DMS114 treated with DMSO at 0.1 percent for 48 hours (cell line): ENCODE results near the gene LRRC4C.

Experiments
- DNase-seq: peaks from one replicate; lab custom pipeline; 2025; ENCODE audit not compliant: unreplicated experiment; lab: John Stamatoyannopoulos, UW

Gene LRRC4C

DNA sequence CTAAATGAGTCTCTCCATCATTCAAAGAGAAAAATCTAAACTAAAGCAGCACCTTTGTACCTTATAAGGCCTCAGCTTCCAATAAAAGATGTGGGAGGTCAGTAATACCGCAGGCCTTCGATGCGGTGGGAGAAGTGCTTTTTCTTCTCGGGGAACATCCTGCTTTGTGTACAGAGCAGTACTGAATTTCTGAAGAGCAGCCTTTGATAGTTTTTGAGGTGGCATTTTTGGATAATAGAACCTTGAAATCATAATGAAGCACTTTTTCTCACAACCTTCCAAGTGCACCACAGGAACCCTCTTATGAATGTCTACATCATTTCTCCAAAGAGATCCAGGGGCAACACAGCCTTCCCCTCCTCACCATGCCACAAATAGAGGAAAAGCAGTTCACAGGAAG, 39.6 kb downstream of the LRRC4C start:
- no peak for DNase-seq

DNA sequence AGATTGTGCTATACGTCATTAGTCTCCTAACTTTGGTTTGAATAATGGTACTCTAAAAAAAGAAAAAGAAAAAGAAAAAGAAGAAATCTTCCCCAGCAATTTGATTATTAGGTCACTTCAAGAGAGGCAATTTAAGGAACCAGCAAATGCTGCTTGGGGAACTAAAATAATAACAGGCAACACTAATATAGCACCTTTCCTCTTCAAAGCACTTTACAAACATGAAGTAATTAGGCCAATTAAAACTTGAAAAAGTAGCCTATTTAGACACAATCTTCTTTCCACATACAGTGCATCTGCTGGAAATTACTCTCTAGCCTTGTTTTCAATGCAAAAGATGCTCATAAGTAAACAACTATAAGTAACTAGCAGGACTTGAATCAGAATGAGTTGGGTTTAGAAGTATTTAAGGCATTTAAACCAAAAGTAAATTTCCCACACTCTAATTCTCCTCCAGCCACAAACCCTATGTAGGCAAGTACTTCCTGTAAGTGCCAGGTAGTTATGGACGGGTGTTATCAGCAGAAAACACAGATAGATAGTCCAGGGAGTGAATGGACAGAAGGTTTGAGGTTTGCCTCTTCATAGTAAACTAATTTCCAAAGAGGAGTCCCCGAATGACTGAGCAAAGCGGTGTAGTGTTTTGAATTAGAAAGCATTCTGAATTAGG, 44.5 kb downstream of the LRRC4C start:
- no peak for DNase-seq

DNA sequence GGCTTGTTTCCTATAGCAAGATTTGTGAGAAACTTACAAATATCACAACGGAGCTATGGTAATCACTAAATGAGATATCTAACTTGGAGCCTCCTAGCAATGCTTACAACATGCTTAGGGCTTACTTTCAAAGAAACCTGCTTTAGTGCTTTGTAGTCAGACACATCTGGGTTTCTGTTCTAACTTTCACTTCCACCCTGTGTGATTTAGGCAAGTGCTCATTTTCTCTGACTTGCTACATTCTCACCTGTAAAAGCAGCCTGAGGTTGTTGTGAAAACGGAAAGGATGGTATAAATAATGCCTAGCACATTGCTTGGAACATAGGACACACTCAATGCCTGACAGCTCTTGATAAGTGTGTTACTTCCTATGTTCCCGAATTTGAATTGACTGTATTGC, 45.6 kb downstream of the LRRC4C start:
- DNase-seq, result no peak

DNA sequence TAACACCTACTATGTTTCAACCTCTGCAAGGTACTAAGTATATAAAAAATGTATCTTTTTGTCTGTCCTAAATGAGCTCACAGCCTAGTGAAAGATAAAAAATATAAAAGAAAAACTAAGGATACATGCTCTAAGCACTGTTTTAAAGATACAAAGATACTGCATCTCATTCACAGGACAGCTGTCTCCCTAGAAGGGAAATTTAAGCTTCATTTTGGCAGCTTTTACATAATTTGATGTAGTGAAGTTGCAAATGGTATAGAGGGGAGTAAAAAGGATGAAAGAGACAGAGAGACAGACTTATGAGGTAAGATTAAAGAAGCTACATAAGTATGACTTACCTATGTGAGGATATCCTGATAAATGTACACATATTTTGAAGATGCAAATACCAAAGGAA, 53.6 kb downstream of the LRRC4C start:
- DNase-seq, result no peak

DNA sequence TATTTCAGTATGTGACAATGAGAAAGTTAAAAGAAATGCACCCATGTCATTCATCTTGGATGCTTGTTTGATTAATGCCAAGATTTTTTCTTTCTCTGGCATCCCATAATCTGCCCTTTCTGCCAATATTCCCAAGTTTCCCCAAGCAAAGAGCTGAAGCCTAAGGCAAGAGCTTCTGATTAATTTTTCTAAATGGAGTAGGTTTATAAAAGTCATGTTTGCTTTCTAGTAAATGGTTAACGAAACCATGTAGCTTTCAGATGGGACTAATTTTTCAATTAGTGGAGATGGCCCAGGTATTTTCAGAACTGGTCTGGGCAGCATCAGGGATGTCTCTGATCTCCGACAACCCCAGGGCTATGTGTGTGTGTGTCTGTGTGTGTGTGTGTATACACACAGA, 55.3 kb downstream of the LRRC4C start:
- no peak for DNase-seq

DNA sequence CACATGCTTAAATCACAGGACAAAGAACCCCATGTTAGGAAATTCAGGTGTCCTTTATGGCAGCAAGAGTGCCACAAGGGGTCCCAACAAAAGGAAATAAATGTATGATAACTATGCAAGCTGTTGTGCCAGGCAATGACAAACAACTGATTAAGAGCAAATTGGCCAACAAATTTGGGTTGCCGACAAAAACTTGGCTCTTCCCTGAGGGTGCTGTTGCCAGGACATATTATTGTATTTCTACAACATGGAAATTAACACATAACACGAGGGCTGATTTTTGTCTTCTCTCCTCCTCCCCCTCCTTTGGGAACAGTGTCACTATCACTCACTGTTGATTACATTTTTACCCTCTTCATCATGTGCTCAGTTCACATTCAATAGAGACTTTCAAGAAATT, 56.0 kb downstream of the LRRC4C start:
- no peak for DNase-seq

DNA sequence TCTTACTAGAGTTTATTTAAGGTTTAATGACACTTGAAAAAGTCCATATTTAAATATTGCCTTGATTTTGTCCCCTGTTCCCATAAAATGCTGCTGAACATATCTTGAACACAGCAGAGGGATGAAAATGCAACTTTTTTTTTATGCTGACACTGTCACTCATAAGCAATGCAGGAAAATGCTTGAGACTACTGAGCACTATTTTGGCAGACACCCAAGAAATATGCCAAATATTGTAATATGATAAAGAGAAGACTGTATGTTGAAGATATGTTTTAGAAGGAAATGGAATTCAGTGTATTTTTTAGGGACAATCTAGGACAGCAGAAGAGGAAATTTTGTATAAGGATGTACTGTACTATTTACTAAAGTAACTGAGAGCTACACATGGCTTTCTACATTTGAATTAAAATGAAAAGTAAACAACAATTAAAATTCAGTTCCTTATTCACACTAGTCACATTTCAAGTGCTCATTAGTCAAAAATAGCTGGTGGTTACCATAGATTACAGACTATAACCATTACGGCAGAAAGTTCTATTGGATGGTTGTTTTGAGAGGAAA, 58.6 kb downstream of the LRRC4C start:
- DNase-seq, result no peak

DNA sequence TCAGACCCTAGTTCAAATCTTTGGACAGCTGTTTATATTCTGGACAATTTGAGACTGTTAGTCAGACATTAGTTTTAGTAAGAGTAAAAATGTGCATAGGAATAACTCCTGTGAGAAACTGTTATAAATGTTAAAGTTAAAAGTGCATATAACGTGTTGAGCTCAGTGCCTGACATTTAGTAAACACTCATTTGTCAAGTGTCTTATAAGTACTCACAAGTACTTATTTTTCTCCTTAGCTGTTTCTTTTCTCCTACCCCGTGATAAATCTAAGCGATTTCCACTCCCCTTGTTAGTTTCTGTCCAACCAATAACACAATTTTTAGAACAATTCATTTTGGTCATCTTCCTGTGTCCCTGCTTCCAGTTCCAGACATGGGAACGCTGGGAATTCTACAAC, 59.3 kb downstream of the LRRC4C start:
- DNase-seq, result no peak

DNA sequence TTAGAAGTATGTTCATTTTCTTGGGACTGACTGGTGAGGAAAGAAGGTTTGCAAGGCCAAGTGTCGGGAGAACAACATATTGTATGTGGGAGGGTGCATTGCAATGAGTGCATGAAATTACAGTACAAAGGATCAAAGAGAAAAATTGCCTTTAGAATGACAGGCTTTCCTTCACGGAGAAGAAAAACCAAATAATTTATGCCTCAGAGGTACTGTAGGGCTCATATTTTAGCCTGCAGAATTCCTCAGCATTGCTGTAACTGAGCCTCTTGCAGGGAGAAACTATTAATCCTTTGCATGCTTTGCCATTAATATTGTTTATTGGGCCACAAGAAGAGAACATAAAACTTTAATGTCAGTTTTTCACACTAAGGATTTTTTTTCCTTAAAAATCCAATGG, 60.1 kb downstream of the LRRC4C start:
- no peak for DNase-seq

DNA sequence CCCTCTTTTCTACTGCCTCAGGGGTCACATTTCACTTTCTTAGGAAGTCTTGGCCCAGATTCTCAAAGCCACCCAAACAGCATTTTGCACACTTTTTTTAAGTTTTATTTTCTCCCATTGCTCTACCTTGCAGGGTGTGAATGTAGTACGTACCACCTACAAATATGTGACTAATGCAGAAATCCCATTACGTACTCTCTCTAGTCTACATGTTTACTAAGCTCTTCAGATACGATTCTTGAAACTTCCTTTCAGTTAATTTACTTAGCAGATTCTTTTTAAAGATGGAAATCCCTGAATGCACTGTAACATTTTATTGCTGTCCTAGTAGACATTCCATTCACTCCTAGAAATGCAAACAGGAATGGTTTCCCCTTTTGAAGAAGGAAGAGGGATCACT, 61.3 kb downstream of the LRRC4C start:
- DNase-seq, result no peak

DNA sequence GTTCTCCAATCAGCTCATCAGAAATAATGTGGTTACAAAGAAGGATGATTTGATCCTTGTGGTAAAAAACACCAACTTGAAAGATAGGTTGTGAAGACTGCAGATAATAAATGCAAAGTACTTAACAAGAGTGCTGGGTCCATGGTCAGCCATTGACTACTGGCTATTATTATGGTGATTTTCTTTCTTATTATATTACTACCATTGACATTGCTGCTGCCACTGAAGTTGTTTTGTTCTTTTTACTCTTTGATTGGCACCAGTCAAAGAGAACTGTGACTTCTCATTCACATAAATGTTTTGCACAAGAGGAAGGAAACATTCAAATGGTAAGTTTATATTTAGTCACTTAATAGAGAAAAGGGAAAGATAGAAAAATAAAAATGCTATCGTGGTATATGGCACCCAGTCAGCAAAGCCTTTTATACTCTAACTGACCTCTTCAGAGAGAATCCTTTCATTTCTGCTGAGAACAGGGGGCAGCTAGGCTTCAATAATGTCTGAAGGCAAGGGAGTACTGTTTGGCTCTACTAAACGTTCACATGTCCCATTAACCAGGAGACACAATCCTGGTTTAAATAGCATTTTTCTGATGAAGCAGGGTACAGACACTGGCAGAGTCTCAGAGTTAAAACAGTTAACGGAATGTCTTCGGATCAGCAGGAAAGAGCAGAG, 64.8 kb downstream of the LRRC4C start:
- no peak for DNase-seq

DNA sequence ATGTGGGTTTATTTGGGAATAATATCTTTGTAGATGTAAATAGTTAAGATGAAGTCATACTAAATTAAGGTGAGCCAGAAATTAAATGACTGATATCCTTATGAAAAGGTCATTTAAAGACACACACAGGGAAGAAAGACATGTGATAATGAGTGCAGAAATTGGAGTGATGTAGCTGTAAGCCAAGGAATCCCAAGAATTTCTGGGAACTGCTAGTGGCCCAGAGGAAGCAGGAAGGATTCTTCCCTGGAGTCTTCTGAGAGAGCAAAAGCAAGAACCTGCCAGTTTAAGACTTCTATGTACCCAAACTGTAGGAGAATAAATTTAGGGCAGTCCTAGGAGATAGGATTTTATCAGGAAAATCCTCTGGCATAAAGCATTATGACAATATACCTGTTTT, 66.9 kb downstream of the LRRC4C start:
- no peak for DNase-seq

DNA sequence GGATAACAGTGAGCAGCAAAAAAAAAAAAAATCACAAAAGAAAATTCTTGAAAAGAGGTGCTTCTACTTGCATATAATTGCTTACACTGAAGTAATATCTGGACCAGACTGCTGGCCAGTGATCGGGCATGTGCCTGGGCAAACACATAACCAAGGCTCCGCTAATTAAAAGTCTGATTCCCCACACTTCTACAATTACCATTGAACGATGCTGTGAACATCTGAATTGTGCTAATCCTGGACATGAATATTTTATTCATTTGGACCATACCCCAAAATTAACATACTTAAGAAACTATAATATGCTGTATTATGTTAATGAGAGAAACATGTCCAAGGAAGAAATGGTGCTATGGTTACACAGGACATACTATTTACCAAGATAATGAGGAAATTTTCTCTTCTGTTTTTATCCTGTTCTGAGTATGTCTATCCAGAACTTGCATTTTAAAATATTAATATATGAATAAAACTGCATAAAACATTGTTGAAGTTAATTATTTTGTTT, 69.8 kb downstream of the LRRC4C start:
- no peak for DNase-seq

DNA sequence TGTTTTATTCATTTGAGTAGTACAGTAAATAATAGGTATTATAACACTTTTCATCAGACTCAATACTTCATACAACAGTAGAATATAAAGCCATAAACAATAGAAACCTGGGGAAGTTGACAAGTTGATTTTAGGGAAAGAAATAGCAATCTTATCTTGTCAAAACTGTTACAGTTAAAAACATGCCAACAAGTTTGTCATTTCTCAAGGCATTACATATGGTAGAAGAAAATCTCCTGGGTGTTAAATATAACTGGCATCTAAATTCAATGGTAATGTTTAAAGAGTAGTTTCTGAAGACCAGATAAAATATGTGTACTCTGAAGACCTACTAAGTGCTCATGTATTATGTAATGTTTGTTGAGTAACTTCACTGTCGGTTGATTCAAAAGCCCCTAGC, 75.1 kb downstream of the LRRC4C start:
- no peak for DNase-seq

DNA sequence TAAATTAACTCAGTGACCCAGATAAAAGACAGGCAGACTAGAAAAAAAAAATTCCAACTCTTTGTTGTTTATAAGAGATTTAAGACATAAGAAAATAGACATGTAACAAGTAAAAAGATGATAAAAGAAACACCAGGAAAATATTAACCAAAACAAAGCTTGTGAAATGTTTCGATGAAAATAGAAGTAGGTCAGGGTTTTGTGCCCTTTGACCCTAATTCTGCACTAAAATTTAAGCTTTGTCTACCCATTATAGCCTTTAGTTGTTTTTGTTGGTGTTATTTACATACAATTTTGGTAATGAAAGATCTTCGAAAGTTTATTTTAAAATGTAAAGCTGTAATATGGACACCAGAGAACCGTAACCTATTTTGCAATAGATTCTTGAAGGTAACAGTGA, 75.7 kb downstream of the LRRC4C start:
- no peak for DNase-seq

DNA sequence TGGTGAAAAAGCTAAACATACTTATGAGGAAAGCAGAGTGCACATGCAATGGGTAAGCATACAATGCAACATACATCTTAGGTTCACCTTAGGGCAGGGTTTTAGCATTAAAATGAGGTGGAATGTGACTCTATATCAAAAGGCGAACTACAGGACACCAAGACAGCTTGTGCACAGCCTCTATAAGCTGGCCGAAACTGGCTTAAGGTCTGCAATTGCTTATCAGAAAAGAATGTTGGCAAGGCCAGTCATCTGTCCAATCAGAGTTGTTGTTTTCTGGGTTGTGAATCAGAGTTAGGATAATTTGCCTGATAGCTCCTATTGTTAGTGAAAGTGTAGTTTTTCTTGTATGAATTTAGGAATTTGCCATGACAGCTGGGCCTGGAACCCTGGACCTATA, 76.5 kb downstream of the LRRC4C start:
- no peak for DNase-seq

DNA sequence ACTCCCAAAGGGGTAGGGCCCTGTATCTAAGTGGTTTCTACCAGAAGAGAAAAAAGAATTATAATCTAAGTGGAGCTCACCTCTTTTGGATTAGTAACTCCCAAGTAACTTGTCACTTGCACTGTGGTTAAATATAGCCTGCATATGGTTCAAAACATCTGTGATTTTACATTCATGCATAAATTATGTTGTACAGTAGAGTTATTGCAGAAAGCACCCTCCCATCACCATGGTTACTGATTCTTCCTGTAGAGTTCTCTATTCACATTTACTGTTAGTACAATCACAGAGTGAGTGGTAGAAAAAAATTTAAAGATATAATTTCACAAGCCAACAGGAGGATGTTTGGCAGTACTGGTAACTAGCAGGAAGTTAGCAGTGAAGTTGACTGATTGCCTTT, 80.4 kb downstream of the LRRC4C start:
- no peak for DNase-seq

DNA sequence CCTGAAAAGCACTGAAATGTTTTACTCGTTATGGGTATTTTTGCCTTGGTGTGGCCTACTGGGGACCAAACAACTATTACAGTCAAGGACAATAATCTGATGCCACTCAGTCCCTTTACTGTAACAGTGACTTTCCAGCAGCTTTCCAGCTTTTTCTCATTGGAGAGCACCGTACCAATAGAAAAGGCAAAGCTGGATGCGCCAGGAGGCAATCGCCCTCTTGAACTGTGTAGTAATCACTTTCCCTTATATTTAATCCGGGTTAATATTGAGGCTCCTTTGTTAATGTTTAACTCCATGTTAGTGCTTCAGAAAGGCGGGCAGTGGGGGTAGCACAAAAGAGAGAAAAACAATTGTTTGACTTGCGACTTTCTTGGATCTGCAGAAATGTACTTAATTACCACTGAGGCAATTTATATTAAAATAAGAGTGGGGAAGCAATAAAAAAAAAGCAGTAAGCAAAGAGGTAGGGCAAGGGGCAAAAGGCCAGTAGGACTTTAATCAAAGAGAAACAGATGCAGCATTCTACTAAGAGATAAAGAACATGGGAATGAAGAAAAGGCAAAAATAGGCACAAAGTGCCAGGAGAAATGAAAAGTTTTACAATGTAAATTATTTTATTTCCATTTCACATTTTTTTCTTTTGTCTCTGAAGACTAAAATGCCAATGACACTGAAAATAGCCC, 81.6 kb downstream of the LRRC4C start:
- DNase-seq, result no peak

DNA sequence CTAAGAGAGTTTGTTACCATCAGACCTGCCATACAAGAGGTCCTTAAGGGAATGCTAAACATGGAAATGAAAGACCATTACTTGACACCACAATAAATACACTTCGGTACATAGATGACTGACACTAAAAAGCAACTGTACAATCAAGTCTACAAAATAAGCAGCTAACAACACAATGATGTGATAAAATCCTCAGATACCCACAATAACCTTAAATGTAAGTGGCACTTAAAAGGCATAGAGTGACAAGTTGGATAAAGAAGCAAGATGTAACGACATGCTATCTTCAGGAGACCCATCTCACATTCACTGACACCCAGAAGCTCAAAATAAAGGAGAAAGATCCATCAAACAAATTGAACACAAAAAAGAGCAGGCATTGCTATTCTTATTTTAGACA, 107.6 kb downstream of the LRRC4C start:
- DNase-seq, result no peak

DNA sequence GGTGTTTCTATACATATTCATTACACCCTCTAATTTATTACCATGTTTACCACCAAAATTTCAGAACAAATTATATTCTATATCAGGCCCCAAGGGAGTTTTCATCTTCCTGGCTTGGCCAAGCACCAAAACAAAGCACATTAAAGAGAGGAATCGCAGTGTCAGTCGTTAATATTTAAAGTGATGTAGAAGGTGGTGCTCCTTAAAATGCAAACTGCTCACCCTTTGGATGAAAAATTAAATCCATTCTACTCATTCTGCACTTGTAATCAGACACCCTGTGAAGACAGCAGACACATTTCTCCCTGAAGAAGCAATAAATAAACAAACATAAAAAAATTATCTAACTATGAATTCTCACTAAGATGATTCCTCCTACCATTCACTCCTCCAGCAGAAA, 113.4 kb downstream of the LRRC4C start:
- DNase-seq, result no peak

DNA sequence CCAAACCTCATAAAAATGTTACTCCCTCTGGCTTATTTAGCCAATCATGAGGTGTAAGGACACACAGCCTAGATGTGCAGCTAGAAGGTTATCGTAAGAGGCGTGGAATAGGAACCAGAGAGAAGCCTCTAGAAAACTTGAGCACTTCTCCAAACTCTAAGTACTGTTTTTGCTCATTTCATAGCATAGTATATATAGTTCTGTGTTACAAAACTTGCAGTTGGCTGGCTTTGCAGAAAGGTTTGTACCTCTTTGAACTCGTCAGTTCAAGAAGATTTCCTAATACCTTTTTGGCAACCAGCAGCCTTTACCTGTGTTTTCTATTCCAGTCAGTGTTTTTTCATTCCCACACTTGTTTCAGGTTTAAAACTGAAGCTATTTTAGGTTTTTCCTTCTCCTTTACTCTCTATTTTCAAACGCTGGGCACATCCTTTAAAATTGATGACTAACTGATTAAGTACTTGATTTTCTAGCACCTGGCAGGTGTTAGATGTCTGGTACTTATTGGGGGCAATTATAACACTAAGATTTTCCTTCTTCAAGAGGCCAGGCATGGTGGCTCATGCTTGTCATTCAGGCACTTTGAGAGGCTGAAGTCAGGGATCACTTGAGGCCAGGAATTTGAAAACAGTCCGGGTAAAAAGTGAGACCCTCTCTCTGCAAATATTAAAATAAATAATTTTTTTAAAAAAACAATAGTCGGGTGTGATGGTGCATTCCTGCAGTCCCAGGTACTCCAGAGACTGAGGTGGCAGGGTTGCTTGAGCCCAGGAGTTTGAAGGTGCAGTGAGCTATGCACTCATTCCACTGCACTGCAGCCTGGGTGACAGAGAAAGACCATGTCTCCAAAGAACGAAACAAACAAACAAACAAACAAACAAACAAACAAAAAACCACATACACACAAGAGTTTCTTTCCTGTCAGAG, 125.2 kb downstream of the LRRC4C start:
- no peak for DNase-seq
